DMS79 (cell line): ENCODE results near the gene KCNJ16.
"Not testable (repeated sequence)": the region's sequence is repeated elsewhere in the genome, so short reads cannot be mapped to it uniquely, and the experiment has no call there.

Source experiments
- DNase-seq: peaks from one replicate; lab custom pipeline; 2025; lab: John Stamatoyannopoulos, UW

KCNJ16 gene

DNA sequence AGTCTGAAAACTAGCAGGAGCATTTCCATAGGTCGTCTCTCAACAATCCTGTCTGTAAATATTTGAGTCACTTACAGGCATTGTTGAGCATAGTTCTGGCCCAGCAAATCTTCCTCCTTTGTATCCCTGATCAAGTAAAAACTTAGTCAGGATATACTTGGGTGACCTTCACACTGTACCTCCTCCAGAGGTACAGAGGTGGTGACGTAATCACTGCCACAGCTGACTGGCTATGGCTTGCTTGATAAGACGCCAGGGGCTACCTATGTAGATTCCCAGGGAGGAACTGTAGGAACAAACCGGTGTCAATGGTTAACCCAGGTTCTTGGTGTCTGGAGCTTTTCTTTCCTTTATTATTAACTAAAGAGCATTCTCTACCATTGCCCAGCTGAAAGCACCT lies at the start of gene KCNJ16:
Gene KCNJ16 (plus strand): TSS at position 270 of the 400 bp plus-strand sequence. CDS start 56,863 bp downstream, outside the sequence.
- DNase-seq, result no peak

DNA sequence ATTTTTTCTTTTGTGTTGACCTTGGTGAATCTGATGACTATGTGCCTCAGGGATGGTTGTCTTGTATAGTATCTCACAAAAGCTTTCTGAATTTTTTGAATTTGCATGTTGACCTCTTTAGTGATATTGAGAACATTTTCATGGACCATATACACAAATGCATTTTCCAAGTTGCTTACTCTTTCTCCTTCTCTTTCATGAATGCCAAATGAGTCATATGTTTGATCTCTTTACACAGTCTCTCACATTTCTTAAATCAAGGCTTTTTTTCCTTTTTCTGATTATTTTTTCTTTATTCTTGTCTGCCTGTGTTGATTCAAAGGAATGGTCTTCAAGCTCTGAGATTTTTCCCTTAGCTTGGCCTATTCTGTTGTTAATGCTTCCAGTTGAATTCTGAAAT lies 46.6 kb upstream of the KCNJ16 start:
- no peak for DNase-seq

DNA sequence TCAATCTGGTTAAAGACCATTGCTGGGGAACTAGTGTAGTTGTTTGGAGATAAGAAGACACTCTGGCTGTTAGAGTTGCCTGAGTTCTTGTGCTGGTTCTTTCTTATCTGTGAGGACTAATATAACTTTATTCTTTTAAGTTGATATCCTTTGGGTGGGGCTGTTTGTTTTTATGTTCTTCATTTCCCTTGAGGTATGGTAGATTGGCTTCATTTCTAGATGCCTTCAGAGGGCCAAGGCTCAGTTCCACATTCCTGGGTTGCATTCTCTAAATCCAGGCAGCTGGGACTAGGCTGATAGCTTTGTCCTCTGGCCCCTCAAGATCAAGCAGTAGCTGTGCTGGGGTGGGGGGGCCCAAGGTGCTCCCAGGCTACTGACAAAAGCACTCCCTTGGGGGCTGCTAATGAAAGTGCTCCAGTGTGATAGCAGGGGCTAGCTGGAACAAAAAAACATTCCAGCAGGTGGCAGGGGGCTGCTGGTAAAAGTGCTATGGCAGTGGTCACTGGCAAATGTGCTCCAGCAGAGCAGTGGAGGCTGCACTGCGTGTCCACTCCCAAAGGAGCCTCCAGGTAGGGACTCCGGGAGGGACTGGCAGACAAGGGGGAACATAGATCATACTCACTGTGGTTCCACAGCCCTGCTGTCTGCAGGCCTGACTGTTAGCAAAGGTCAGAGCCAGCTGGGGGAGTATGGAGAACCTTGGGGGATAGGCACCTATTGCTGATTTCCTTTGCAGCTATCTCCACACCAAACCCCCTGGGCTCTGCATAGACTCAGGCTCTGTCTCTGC lies 45.9 kb upstream of the KCNJ16 start:
- DNase-seq, result no peak

DNA sequence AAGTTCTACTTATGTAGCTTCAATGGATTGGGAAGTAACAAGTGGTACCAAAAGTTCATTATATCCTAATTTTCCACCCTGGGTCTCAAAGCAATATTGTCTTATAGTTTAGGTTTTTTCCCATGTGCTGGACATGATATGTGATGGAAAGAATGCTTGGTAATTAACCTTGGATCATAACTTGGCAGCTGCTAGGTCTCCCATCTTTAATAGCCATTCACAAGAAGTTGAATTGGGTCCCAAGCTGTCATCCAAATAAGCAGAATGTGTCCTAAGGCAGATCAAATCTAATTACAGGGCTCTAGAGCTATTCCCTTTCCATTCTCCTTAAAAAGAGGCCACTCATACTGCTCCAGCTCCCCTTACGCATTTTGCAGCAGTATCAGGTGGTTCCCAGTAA lies 44.7 kb upstream of the KCNJ16 start:
- no peak for DNase-seq

DNA sequence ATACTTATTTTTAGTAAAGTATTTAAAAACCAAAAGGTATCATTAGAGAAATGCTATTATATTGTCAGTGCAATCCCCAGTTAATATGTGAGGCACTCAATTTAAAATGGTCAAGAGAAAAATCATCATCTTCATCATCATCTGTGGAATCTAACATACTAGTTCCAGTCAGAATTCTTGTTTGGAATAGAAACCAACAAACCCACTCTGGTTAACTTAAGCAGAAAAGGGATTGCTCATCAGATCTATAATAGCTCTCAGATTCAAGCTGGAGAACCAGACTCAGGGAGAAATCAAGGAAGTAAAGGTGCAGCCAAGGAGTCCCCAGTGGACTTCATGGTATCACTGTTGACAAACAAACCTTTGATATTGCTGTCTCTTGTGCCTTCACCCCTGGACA lies 43.7 kb upstream of the KCNJ16 start:
- DNase-seq, result no peak

DNA sequence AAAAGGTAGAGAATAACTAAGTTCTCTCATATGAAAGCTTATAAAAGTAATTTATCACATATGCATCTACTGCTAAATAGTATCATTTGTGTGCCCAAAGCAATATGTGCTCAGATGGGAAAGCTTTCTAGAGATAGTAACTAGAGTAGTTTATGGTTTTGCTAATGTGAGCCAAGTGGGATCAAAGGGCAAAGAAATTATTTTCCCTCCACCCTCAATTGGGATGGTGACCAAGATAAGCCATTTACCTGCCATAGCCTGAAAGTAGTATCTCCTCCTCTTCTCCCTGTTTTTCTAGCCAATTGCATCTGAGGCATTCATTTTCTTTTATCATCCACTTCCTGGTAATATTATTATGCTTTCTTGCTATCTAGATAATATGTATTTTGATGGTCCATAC lies 41.9 kb upstream of the KCNJ16 start:
- DNase-seq, result no peak

DNA sequence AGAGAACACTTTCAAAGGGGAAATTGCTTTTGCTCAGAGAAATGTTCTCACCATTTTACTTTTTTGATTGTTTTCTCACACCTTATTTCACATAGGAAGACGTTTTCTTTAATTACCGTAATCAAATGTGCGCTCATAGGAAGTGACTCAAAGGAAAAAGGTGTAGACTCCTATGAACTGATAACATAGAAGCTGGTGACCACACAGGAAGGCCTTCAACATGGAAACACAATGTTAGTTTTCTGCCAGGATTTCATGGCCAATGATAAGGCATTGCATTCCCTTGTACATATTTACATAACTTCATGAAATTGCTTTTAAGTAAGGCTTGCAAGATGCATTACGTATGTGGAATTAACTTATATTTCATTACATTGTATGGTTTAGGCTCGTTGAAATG lies 40.9 kb upstream of the KCNJ16 start:
- DNase-seq, result no peak

DNA sequence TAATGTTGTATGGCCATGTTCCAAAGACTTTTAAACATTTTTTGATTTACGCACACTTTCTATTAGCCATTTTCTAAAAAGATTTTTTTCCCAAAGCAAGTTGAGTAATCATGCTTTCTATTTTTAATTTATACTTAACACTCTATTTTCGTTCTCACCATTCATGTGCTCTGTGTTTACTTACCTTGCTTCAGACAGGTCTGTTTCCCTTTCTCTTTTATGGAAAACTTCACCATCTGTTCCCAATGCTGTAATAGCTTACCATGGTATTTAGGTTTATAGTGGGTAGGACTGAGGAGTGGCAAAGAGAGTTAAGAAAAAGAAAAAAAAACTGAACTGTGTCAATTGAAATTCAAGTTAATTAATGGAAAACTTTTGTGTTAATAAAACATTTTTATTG lies 37.5 kb upstream of the KCNJ16 start:
- no peak for DNase-seq

DNA sequence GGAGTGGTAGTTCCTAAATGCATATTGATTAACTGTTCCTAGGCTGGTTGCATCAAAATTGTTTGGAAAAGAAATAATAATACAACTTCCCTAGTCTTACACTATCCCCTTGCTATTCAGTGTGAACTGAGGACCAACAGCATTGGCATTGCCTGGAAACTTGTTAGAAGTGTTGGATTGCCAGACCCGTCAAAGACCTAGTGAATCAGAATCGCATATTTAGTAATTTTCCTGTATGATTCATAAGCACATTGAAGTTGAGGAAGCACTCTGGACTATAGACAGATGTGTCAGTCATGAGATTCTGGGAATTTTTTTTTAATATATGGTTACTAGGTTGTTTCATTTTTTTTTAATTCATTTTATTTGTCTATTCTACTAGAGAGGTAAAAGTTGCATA lies 34.7 kb upstream of the KCNJ16 start:
- DNase-seq, result no peak

DNA sequence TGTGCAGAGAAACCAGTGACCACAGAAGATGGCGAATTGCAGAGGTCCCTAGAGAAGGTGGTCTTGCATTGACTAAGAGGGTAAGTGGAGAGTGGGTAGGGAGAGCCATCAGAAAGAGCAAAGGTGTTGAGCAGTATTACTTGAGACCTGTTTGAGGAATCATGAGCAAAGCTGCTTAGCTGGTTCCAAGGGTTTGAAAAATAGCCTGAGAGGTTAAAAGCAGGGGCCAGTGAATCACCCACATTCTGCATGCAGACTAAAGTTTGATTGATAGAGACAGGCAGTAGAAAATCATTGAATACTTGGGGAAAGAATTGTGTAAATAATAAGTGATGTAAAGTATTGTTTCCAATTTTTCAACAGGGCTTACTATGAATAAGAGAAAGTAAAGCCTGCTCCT lies 34.0 kb upstream of the KCNJ16 start:
- no peak for DNase-seq

DNA sequence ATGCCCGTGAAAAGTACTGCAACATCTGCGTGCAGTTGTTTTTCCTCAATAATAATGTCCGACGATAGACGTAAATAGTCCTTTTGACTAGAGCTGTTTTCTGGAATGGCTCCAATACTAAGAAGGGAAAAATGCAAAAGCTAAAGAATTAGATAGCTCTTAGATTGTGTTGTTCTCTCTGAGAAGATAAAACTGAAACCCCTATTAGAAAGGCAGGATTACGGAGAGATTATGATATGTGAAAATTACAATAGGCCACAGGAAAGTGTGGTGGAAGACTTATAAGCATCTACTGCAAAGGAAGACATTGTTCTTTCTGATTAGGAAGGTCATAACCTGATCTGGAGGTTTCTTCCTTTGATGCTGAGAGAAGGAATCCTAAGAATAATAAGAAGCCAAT lies 33.5 kb upstream of the KCNJ16 start:
- no peak for DNase-seq

DNA sequence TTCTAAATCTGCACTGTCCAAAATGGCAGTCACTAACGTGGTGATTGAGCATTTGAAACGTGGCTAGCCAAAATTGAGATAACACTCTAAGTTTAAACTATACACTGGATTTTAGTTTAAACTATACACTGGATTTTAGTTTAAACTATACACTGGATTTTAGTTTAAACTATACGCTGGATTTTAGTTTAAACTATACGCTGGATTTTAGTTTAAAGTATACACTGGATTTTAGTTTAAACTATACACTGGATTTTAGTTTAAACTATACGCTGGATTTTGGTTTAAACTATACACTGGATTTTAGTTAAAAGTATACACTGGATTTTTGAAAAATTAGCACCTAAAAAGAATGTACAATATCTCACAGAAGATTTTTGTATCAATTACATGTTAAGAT lies 29.2 kb upstream of the KCNJ16 start:
- DNase-seq, result not testable (repeated sequence)

DNA sequence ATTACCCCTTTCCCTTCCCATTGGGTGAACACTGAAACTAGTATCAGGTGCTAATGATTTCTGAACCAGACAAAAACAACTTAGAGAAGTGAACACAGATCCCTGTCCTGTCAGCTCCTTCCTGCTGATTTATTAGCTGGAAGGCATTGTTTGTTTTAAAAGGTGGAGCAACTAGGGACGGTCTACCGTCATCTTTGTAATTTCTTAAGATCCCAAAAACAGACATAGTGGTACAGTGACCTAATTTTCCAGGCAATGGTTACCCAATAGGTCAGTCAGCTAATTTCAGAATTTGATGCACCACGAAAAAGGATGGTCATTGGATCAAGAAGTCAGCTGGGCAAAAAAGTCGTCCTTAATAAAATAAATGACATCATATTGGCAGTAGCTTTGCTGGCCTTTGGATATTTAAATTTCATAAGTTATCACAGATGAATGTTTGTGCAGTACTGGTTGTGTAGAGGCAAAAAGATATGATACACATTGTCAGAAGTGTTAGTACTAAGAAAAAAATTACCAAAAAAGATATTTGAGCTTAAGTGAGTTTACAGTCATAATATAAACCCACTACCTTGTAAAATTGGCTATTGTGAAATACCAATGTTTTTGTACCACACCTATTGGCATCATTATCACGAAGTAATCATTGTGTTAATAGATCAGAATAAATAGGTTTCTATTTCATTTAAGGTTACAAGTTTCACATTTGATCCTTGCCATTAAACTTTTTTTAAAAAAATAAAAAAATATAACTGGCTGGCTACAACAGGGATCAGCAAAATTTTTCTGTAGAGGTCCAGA lies 27.2 kb upstream of the KCNJ16 start:
- DNase-seq, result no peak

DNA sequence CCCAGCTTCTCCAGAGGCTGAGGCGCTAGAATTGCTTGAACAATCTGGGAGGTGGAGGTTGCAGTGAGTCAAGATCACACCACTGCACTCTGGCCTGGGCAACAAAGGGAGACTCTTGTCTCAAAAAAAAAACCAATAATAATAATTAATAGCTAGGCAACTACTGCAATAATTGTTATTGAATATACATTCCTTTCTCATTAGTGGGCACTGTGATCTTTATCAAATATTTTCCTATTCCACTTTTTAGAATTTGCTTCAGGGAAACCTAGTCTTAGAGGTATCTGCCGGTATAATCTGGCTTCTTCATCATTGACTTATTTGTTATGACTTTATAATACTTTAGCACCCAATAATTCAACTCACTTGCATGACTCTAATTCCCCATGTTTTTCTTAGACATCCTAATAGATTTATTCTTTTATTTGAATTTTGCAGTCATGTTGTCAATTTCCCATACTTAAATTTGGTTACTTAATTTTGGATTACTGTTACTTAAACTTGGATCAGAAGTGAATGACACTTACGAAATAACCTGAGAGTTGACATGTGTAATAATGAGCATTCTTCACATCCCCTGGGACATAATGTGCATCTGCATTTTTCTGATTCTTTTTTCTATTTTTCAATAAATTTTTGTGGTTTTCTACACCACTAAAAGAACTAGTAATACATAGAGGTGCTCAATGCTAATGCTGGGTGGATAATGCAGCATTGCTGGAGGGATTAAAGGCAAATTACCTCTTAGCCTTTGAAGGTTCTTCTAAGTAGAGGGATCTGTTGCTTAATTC lies 25.0 kb upstream of the KCNJ16 start:
- no peak for DNase-seq

DNA sequence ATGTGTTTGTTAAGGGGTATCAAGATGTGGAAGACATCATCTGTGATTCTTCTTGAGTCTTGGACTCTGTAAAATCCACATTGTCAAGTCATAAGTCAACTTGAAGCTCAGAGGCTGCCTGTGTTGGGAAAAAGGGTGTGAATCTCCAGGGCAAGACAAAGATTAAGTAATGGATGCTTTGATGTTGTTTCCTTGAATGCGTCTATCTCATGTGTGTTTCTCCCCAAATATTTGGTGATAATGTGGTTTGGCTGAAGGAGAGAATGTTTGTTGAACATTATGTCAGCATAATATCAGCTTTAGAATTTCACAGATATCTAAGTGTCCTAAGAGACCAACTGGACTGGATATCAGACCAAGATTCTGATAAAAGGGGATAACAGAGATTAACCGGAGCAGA lies 24.1 kb upstream of the KCNJ16 start:
- DNase-seq, result no peak

DNA sequence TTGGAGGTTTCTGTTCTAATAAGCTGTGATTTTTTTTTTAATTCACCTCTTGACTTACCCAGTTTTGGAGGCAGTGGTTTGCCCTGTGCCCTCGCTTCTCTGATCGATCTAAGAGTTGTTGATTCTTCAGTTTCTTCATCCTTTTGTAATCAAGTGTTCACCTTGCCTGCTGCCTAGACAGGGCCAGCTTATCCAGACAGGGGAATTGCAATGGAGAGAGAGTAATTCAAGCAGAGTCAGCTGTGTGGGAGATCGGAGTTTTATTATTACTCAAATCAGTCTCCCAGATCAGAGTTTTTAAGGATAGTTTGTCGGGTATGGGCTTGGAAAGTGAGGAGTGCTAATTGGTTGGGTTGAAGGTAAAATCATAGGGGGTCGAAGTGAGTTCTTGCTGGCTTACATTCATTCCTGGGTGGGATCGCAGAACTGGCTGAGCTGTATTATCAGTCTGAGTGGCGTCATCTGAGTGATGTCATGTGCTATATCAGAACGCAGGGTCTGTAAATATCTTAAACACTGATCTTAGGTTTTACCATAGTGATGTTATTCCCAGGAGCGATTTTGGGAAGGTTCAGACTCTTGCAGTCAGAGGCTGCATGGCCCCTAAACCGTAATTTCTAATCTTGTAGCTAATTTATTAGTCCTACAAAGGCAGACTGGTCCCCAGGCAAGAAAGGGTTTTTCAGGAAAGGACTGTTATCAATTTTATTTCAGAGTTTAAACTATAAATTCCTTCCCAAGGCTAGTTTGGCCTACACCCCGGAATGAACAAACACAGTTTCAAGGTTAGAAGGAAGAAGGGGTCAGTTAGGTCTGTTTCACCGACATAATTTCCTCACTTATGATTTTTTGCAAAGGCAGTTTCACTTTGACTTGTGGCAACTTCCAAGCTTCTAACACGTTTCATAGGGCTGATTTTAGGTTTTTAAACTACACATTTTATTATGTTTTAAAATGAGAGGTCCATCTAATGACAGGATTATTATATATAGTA lies 21.5 kb upstream of the KCNJ16 start:
- DNase-seq, result no peak

DNA sequence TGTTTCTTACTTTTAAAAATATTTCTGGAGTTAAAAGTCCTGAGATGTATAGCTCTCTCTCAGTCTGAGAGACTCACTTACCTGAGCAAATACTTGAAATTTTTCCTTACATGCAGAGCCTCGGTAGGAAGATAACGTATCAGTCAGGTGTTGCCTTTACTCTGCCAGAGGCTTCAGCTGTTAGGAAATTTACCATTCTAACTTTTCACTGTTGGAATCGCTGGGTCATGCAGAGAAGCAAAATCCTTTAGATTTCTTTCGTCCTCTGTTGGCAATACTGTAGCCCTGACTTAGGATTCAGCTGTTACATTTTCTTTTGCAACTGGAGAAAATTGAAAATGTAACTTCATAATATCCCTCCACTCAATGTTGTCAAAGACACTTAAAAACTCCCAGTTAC lies 20.0 kb upstream of the KCNJ16 start:
- DNase-seq, result no peak

DNA sequence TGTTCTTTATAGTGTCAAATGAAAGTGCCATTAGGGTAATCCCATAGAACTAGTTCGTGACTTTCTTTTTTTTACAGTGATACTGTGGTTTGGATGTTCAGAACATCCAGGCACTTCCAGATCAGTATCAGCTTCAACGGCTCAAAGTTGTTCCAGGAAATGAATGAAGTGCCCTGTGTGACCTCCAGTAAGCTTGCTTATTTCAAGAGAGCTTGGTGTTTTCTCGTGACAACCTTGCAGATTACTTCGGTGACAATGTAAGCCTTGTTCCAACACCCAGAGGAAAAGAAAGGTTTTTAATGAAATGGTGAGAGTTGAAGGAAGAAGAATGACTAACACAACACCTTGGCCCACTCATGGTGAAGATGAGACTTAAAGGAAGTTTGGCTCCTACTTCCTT lies 16.0 kb upstream of the KCNJ16 start:
- no peak for DNase-seq

DNA sequence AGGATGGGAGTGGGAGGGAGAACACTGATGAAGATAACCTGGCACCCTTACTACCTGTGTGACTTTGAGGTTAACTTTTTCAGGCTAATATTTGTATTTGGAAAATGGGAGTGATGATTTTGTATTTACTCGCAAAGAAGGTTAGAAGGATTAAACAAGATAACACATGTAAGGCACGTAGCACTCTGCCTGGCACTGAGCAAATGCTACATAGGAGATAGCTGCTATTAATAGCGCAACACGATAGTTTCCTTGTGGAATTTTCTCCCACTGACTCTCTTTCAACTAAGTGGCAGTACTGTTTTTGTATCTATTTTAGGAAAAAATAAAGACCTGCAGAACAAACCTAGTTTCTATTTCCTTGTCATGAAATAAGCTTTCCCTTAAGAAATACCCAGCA lies 15.4 kb upstream of the KCNJ16 start:
- DNase-seq, result no peak

DNA sequence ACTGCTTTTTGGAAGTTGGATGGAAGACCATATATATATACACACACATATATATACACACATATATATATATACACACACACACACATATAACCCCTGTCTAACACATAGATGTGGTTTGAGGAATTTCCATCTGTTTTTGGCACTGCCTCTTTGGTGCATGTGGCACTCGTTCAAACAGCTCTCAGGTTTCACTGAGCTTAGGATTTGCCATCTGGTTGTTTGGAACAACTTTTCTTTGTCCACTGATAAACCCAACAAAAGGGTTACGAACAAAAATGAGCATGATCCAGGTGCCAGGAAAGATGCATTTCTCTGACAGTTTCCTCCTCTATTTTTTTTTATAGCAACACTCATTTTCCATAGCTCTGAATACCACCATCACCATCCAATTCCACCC lies 14.6 kb upstream of the KCNJ16 start:
- DNase-seq, result no peak

DNA sequence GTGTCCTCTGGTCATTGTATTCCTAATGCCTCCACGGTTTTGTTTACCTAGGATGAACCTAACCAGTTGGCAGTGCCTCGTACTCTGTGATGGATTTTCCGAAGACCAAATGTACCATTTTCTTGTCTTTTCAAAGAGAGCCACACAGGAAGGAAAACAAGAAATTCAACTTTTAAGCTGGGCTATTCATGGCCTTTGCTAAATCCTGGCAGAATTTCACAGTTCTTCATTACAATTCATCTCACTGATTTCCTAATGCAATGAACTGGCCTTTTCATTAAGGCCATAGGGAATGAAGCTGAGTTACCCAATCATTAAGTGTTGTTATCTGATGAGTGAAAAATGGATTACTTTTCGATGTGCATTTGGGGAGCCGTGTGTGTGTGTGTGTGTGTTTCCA lies 7.9 kb upstream of the KCNJ16 start:
- DNase-seq, result no peak
